Brain microvascular endothelial cell (primary cell): ENCODE measurements around the gene DCAF6.

Experiments used
- DNase-seq: peaks from one replicate; pipeline ENCODE4 v3.0.0-alpha.2; 2020
- H3K27ac ChIP-seq: fragments of 250-450 bp; sonication (Bioruptor Pico); 2 replicates; pipeline ENCODE4 v1.5.1; 2020; ENCODE audit warnings: mild to moderate bottlenecking, moderate library complexity
- H3K27me3 ChIP-seq: fragments of 250-450 bp; sonication (Bioruptor Pico); replicated peaks from 2 replicates; pipeline ENCODE4 v1.5.1; 2020; ENCODE audit warnings: mild to moderate bottlenecking
- H3K36me3 ChIP-seq: fragments of 250-450 bp; sonication (Bioruptor Pico); replicated peaks from 2 replicates; pipeline ENCODE4 v1.5.1; 2020; ENCODE audit warnings: mild to moderate bottlenecking
- H3K4me3 ChIP-seq: 2 replicates; pipeline ENCODE4 v1.5.1; 2011; ENCODE audit warnings: low read depth, mild to moderate bottlenecking, control low read depth, low read length, moderate library complexity
- CTCF ChIP-seq: IDR thresholded peaks from 2 replicates; pipeline ENCODE4 v1.5.1; 2011; ENCODE audit warnings: low read depth, mild to moderate bottlenecking, moderate library complexity, low read length, control low read depth, inconsistent platforms; ENCODE audit errors: missing control alignments
- in situ Hi-C: cut with HindIII; loops from 2 replicates; pipeline ENCODE4 v1.10.0; 2017; ENCODE audit warnings: low sequenced_read_pairs, low pct_ligation_motif_present

The DCAF6 gene

DNA sequence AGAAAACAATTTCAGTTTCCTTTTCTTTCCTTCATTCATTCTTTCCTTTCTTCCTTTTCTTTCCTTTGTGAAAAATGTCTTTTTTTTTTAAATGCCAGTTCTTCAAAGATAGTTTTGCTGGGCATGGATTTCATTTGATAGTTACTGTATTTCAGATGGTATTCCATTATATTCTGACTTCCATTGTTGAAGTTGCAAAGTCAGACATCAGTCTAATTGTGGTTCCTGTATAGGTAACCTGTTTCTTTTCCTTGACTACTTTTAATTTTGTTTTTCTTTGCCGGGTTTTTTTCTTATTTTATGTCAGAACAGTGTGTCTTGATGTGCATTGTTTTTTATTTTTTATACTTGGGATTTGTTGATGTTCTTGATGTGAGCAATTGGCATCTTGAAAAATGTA lies 40.8 kb downstream of the DCAF6 start:
- Histone ChIP-seq H3K27ac (no peak overlapping the region), H3K4me3 (no peak overlapping the region), H3K36me3 (peaks cover 4% of the 10 kb centered on the region), H3K27me3 (no peaks in the 10 kb centered on the region)
- DNase-seq = no peak
- TF ChIP-seq CTCF = no peak
- in situ Hi-C loops = no loop called here

DNA sequence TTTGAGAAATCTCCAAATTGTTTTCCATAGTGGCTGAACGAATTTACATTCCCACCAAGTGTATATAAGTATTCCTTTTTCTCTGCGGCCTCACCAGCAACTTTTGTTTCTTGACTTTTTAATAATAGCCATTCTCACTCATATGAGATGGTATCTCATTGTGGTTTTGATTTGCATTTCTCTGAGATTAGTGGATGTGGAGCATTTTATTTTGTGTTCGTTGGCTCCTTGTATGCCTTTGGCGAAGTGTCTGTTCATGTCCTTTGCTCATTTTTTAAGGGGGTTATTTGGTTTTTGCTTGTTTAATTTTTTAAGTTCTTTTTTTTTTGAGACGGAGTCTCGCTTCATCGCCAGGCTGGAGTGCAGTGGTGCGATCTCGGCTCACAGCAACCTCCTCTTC lies 45.5 kb downstream of the DCAF6 start:
- DNase-seq = no peak

GRCh38 chr1:167983797-167984420 lies 47.4 kb downstream of the DCAF6 start:
- in situ Hi-C loops = no loop called here
- no peak for DNase-seq
- no peaks in the 10 kb centered on the region for H3K27me3 ChIP-seq
- TF ChIP-seq CTCF = no peak
- no peak overlapping the region for H3K27ac ChIP-seq
- H3K36me3 ChIP-seq = peaks cover 3% of the 10 kb centered on the region
- H3K4me3 ChIP-seq = no peak overlapping the region

More for the DNA sequence above, 45.5 kb downstream of the DCAF6 start:
- Histone ChIP-seq H3K27ac (no peak overlapping the region), H3K27me3 (no peaks in the 10 kb centered on the region), H3K4me3 (no peak overlapping the region), H3K36me3 (peaks cover 3% of the 10 kb centered on the region)
- TF ChIP-seq CTCF = no peak
- in situ Hi-C loops = no loop called here

DNA sequence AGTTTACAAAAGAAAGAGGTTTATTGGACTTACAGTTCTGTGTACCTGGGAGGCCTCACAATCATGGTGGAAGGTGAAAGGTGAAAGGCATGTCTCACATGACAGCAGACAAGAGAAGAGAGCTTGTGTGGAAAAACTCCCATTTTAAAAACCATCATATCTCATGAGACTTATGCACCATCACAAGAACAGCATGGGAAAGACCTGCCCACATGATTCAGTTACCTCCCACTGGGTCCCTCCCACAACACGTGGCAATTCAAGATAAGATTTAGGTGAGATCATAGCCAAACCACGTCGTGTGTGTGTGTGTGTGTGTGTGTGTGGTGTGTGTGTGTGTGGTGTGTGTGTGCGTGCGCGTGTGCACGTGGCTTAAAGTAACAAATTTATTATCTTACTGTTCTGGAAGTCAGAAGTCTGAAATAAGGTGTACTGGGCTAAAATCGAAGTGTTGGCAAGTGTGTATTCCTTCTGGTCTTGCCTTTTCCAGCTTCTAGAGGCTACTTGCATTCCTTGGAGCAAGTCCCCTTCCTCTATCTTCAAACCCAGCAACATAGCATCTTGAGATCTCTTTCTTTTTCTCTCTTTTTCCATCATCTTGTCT lies 48.5 kb downstream of the DCAF6 start:
- H3K27ac ChIP-seq = no peak overlapping the region
- no peak for TF ChIP-seq CTCF
- H3K36me3 ChIP-seq = peaks cover 3% of the 10 kb centered on the region
- DNase-seq = peak; percentile 45
- no peaks in the 10 kb centered on the region for H3K27me3 ChIP-seq
- in situ Hi-C loops = no loop called here
- H3K4me3 ChIP-seq = no peak overlapping the region

DNA sequence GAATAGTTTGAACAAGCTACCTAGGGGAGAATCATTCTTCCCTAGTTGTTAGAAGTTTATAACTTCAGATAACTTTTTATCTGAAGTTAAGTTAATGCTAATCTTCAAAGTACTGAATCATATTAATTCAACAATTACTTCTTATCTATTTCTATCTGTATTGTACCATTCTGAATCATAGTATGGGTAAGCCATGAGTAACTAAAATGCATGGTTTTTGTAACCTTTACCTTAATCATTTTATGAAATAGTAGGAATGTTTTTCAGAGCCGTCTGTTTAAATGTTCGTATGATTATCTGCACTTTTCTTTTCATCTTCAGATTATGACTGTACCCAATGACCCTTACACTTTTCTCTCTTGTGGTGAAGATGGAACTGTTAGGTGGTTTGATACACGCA lies 50.7 kb downstream of the DCAF6 start:
- no peak overlapping the region for H3K27ac ChIP-seq
- no peaks in the 10 kb centered on the region for H3K27me3 ChIP-seq
- DNase-seq = no peak
- in situ Hi-C loops = no loop called here
- no peaks in the 10 kb centered on the region for H3K36me3 ChIP-seq
- no peak for TF ChIP-seq CTCF
- no peak overlapping the region for H3K4me3 ChIP-seq

- no peak for TF ChIP-seq CTCF
- in situ Hi-C loops = no loop called here
- Histone ChIP-seq H3K27me3 (no peaks in the 10 kb centered on the region), H3K36me3 (peaks cover 9% of the 10 kb centered on the region), H3K4me3 (no peak overlapping the region), H3K27ac (no peak overlapping the region)
- no peak for DNase-seq
Observed at GRCh38 chr1:167991546-167991945, 55.1 kb downstream of the DCAF6 start.
